GM19240 (cell line): ENCODE results near the gene SCAMP2.

Experiments used
- DNase-seq: peaks from one replicate; pipeline ENCODE4 v3.0.0; 2011; ENCODE audit warnings: low spot score; ENCODE audit not compliant: insufficient read length

The SCAMP2 gene

DNA sequence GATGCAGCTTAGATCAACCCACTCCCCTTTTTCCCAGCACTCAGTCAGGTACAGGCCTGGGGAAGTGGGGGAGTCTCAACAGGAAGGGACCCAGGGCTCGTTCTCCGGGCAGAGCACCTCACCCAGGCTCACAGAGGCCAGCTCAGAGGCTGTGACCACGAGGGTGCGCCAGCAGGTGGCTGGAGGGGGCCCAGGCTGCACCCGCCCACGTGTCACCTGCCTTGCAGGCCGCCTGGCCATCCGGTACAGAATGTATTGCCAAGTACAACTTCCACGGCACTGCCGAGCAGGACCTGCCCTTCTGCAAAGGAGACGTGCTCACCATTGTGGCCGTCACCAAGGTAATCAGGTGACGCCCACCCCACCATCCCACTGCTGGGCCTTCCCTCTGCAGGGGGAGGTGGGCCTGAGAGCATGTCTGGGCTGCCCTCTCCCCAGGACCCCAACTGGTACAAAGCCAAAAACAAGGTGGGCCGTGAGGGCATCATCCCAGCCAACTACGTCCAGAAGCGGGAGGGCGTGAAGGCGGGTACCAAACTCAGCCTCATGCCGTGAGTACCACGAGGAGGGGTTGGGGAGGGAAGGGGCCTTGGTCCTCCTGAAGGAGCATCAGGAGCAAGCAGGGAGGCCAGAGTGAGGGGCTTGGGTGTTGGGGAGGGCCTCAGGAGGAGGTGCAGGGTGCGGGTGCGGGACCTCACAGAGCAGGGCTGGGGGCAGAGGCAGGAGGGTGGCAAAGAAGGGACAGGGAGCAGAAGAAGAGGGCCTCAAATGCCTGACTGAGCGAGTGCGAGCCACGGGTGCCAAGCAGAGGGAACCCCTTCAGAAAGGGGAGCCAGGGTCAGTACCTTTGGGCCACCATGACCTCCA is 74.5 kb downstream of the SCAMP2 start:
- no peak for DNase-seq

DNA sequence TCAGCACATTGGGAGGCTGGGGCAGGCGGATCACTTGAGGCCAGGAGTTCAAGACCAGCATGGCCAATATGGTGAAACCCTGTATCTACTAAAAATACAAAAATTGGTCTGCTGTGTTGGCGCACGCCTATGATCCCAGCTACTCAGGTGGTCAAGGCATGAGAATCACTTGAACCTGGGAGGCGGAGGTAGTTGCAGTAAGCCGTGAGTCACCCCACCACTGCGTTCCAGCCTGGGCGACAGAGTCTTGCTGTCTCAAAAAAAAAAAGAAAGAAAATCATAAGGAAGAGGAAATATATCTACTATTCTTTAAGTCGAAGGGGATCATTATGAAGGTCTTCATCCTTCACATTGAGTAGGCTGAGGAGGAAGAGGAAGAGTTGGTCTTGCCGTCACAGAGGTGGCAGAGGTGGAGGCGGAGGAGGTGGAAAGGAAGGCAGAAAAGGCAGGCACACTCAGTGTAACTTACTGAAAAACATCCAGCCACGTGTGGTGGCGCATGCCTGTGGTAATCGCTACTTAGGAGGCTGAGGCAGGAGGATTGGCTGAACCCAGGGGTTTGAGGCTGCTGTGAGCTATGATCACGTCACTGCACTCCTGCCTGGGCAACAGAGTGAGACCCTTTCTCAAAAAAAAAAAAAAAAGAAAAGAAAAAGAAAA is 77.1 kb downstream of the SCAMP2 start:
- DNase-seq: no peak

DNA sequence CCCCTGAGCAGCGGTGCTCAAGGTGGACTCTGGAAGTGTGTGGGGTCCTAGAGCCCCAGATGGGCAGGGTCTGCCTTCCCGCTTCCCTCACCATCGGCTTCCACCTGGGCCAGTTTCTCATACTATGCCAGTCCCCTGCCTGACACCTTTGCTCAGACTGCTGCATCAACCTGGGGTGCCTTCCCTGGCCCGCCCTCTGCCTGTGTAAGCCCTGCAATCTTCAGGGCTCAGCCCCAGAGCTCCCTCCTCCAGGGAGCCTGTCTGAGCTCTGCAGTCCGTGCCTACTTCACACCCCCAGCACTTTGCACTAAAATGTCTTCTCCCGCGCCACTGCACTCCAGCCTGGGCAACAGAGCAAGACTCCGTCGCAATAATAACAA is 78.2 kb downstream of the SCAMP2 start:
- DNase-seq: no peak

DNA sequence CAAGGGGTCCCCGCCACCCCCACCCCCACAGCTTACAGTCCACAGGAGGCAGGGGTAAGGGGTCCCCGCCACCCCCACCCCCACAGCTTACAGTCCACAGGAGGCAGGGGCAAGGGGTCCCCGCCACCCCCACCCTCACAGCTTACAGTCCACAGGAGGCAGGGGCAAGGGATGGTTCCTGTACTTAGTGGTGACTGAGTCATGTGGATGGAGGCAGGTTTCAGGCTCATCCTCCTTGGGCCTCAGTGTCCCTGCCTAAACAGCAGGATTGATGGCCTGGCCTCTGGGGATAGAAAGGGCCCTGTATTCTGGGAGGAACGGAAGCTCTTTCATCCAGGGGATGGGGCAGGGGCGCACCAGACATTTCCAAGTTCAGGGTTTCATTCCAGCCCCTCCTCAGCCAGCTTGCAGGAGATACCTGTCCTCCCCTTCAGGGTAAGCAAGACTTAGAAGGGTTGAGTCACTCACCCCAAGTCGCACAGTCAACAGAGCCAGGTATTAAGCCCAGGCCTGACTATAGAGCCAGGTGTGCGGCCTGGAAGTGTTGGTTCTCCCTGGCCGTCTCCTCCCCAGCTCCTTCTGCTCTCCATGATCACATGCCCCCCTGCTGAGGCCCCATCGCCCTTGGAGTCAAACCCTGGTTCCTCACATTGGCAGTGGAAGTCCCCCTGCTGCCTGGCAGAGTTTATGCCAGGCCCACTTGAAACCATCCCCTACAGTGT is 78.8 kb downstream of the SCAMP2 start:
- DNase-seq: no peak
